HepG2 (cell line): ENCODE data around the gene NSD1. TPM values are rescaled to one million over a fixed set of nuclear protein-coding genes. Genes with fewer than 3 reads are reported as not detected.

Experiments
- HNF4A ChIP-seq: sonication (generic); formaldehyde crosslinking; IDR thresholded peaks from 2 replicates; pipeline ENCODE4 v1.4.0; 2020; ENCODE audit warnings: missing genetic modification reagents
- NCOA5 ChIP-seq: sonication (generic); formaldehyde crosslinking; IDR thresholded peaks from 2 replicates; pipeline ENCODE4 v1.4.0; 2020; ENCODE audit warnings: missing genetic modification reagents
- SRY ChIP-seq: sonication (generic); formaldehyde crosslinking; IDR thresholded peaks from 2 replicates; pipeline ENCODE4 v1.8.0; 2022; ENCODE audit warnings: mild to moderate bottlenecking, missing genetic modification reagents
- ZNF34 ChIP-seq: sonication (generic); formaldehyde crosslinking; IDR thresholded peaks from 2 replicates; pipeline ENCODE4 v1.4.0; 2020; ENCODE audit warnings: mild to moderate bottlenecking, missing genetic modification reagents, borderline replicate concordance
- ZNF432 ChIP-seq: sonication (generic); formaldehyde crosslinking; IDR thresholded peaks from 2 replicates; pipeline ENCODE4 v1.5.0; 2020; ENCODE audit warnings: missing genetic modification reagents, mild to moderate bottlenecking, borderline replicate concordance
- ZNF564 ChIP-seq: sonication (generic); formaldehyde crosslinking; IDR thresholded peaks from 2 replicates; pipeline ENCODE4 v1.8.1; 2023; ENCODE audit warnings: mild to moderate bottlenecking, missing genetic modification reagents
- ZNF614 ChIP-seq: IDR thresholded peaks from 2 replicates; pipeline ENCODE4 v1.6.1; 2018; ENCODE audit warnings: missing biosample characterization, missing genetic modification reagents, inconsistent platforms, borderline replicate concordance
- polyA plus RNA-seq, 8 experiments: library from polyadenylated mRNA; depleted of rRNA in 3 of 8; stranded (reverse) in 7 of 8; unstranded in 1 of 8; fragments of >200 nt; fragmentation: Illumina TruSeq in 4 of 8; extraction: Trizol in 4 of 8; gene quantifications; 2 replicates each; pipeline versions ENCODE4 v1.2.1 to v1.2.3, GENCODE V29; 2011 to 2016; ENCODE audit warnings: low read depth in 4 of 8, missing spikeins in 1 of 8, mixed read lengths in 1 of 8; ENCODE audit not compliant: insufficient read depth in 1 of 8
- total RNA-seq, 5 experiments: library from RNA; depleted of rRNA; stranded (reverse); fragments of >200 nt; fragmentation: Illumina TruSeq; extraction: Trizol; gene quantifications; 2 replicates each; pipeline ENCODE4 v1.2.3, GENCODE V29; 2016; ENCODE audit warnings: low read depth in 1 of 5
- TF ChIP-seq, protein P1 (sequence below): sonication (generic); formaldehyde crosslinking; IDR thresholded peaks from 2 replicates; pipeline ENCODE4 v1.9.0; 2021; ENCODE audit warnings: mild to moderate bottlenecking, missing genetic modification reagents
- TF ChIP-seq, protein P2 (sequence below): sonication (generic); formaldehyde crosslinking; IDR thresholded peaks from 2 replicates; pipeline ENCODE4 v1.4.0; 2020; ENCODE audit warnings: missing genetic modification reagents
- TF ChIP-seq, protein P3 (sequence below): IDR thresholded peaks from 2 replicates; pipeline ENCODE4 v1.6.1; 2016; ENCODE audit warnings: low read depth
- TF ChIP-seq, protein P4 (sequence below): sonication (generic); formaldehyde crosslinking; IDR thresholded peaks from 2 replicates; pipeline ENCODE4 v1.4.0; 2020; ENCODE audit warnings: missing genetic modification reagents
- TF ChIP-seq, protein P5 (sequence below): sonication (generic); formaldehyde crosslinking; IDR thresholded peaks from 2 replicates; pipeline ENCODE4 v1.4.0; 2020; ENCODE audit warnings: missing genetic modification reagents, borderline replicate concordance
- TF ChIP-seq, protein P6 (sequence below): sonication (generic); formaldehyde crosslinking; IDR thresholded peaks from 2 replicates; pipeline ENCODE4 v1.4.0; 2020; ENCODE audit warnings: missing genetic modification reagents

The NSD1 gene
- total and polyA plus RNA-seq, 2 of the 13 experiments (the other 11 are each of a cell fraction or from before 2014, with no cell fraction given), result 0.01 to 0.09 TPM

DNA sequence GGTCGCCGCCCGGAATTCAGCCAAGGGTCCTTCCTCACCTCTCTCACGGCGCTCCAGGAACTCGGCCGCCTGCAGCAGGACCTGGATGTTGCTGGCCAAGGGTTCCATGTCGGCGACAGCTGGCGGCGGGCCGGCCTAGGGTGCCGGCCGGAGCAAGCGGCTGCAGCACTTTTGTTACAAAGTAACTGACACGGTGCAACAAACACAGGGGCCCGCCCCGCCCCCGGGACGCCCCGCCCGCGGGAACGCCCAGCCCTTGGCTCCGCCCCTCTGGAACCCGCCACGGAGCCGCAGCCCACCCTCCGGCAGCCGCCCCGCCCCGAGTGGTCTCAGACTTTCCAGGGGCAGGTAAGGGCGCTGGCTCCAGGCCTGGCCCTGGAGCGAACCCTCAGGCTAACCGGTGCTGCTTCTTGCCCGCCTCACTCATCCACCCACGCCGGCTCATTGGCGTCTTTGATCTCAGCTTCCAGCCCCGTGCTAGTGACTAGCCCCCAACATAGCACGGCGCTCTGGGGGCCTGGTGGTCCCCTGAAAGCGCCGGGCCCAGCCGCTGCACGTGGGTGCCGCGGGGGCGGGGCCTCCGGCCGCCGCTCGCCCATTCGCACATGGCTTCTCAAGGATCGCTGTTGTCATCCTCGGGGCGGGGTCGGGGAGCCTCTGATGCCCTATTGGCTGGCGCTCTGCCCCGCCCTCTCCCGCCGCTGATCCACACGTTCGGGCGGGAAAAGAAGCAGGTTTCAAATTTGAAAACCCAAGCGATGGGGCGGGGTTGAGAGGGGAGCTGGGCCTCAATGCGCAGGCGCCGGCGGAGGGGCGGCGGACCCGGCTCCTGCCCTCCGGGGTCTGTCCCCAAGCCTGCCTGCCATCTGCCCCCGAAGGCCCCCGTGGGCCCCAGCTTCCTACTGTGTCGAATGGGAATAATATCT lies 178.4 kb downstream of the NSD1 start, which contains the start of gene MXD3 (continued):
- TF ChIP-seq, protein P1, sequence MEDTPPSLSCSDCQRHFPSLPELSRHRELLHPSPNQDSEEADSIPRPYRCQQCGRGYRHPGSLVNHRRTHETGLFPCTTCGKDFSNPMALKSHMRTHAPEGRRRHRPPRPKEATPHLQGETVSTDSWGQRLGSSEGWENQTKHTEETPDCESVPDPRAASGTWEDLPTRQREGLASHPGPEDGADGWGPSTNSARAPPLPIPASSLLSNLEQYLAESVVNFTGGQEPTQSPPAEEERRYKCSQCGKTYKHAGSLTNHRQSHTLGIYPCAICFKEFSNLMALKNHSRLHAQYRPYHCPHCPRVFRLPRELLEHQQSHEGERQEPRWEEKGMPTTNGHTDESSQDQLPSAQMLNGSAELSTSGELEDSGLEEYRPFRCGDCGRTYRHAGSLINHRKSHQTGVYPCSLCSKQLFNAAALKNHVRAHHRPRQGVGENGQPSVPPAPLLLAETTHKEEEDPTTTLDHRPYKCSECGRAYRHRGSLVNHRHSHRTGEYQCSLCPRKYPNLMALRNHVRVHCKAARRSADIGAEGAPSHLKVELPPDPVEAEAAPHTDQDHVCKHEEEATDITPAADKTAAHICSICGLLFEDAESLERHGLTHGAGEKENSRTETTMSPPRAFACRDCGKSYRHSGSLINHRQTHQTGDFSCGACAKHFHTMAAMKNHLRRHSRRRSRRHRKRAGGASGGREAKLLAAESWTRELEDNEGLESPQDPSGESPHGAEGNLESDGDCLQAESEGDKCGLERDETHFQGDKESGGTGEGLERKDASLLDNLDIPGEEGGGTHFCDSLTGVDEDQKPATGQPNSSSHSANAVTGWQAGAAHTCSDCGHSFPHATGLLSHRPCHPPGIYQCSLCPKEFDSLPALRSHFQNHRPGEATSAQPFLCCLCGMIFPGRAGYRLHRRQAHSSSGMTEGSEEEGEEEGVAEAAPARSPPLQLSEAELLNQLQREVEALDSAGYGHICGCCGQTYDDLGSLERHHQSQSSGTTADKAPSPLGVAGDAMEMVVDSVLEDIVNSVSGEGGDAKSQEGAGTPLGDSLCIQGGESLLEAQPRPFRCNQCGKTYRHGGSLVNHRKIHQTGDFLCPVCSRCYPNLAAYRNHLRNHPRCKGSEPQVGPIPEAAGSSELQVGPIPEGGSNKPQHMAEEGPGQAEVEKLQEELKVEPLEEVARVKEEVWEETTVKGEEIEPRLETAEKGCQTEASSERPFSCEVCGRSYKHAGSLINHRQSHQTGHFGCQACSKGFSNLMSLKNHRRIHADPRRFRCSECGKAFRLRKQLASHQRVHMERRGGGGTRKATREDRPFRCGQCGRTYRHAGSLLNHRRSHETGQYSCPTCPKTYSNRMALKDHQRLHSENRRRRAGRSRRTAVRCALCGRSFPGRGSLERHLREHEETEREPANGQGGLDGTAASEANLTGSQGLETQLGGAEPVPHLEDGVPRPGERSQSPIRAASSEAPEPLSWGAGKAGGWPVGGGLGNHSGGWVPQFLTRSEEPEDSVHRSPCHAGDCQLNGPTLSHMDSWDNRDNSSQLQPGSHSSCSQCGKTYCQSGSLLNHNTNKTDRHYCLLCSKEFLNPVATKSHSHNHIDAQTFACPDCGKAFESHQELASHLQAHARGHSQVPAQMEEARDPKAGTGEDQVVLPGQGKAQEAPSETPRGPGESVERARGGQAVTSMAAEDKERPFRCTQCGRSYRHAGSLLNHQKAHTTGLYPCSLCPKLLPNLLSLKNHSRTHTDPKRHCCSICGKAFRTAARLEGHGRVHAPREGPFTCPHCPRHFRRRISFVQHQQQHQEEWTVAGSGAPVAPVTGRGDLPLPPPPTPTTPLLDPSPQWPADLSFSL, result no peak
- TF ChIP-seq ZNF34 (CRISPR knock-in tag) (no peak), HNF4A (CRISPR knock-in tag) (no peak), ZNF614 (CRISPR knock-in tag) (0 out of 2 replicates have a peak, but pooled peaks have one; percentile 28), ZNF564 (peak; percentile 46; the same call in 1 of the 2 replicates), ZNF432 (CRISPR knock-in tag) (no peak), NCOA5 (CRISPR knock-in tag) (no peak), SRY (no peak)
- TF ChIP-seq, protein P2, sequence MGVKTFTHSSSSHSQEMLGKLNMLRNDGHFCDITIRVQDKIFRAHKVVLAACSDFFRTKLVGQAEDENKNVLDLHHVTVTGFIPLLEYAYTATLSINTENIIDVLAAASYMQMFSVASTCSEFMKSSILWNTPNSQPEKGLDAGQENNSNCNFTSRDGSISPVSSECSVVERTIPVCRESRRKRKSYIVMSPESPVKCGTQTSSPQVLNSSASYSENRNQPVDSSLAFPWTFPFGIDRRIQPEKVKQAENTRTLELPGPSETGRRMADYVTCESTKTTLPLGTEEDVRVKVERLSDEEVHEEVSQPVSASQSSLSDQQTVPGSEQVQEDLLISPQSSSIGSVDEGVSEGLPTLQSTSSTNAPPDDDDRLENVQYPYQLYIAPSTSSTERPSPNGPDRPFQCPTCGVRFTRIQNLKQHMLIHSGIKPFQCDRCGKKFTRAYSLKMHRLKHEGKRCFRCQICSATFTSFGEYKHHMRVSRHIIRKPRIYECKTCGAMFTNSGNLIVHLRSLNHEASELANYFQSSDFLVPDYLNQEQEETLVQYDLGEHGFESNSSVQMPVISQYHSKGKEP (CRISPR knock-in tag), result no peak
- TF ChIP-seq, protein P3, sequence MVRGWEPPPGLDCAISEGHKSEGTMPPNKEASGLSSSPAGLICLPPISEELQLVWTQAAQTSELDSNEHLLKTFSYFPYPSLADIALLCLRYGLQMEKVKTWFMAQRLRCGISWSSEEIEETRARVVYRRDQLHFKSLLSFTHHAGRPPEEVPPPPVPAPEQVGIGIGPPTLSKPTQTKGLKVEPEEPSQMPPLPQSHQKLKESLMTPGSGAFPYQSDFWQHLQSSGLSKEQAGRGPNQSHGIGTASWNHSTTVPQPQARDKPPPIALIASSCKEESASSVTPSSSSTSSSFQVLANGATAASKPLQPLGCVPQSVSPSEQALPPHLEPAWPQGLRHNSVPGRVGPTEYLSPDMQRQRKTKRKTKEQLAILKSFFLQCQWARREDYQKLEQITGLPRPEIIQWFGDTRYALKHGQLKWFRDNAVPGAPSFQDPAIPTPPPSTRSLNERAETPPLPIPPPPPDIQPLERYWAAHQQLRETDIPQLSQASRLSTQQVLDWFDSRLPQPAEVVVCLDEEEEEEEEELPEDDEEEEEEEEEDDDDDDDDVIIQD (CRISPR knock-in tag), result 0 out of 2 replicates have a peak, but pooled peaks have one; percentile 31
- TF ChIP-seq, protein P4, sequence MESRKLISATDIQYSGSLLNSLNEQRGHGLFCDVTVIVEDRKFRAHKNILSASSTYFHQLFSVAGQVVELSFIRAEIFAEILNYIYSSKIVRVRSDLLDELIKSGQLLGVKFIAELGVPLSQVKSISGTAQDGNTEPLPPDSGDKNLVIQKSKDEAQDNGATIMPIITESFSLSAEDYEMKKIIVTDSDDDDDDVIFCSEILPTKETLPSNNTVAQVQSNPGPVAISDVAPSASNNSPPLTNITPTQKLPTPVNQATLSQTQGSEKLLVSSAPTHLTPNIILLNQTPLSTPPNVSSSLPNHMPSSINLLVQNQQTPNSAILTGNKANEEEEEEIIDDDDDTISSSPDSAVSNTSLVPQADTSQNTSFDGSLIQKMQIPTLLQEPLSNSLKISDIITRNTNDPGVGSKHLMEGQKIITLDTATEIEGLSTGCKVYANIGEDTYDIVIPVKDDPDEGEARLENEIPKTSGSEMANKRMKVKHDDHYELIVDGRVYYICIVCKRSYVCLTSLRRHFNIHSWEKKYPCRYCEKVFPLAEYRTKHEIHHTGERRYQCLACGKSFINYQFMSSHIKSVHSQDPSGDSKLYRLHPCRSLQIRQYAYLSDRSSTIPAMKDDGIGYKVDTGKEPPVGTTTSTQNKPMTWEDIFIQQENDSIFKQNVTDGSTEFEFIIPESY (CRISPR knock-in tag), result no peak
- TF ChIP-seq, protein P5, sequence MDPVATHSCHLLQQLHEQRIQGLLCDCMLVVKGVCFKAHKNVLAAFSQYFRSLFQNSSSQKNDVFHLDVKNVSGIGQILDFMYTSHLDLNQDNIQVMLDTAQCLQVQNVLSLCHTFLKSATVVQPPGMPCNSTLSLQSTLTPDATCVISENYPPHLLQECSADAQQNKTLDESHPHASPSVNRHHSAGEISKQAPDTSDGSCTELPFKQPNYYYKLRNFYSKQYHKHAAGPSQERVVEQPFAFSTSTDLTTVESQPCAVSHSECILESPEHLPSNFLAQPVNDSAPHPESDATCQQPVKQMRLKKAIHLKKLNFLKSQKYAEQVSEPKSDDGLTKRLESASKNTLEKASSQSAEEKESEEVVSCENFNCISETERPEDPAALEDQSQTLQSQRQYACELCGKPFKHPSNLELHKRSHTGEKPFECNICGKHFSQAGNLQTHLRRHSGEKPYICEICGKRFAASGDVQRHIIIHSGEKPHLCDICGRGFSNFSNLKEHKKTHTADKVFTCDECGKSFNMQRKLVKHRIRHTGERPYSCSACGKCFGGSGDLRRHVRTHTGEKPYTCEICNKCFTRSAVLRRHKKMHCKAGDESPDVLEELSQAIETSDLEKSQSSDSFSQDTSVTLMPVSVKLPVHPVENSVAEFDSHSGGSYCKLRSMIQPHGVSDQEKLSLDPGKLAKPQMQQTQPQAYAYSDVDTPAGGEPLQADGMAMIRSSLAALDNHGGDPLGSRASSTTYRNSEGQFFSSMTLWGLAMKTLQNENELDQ (CRISPR knock-in tag), result no peak
- TF ChIP-seq, protein P6, sequence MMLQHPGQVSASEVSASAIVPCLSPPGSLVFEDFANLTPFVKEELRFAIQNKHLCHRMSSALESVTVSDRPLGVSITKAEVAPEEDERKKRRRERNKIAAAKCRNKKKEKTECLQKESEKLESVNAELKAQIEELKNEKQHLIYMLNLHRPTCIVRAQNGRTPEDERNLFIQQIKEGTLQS (CRISPR knock-in tag), result no peak
